ENCODE results near the gene CEP162.

DNA sequence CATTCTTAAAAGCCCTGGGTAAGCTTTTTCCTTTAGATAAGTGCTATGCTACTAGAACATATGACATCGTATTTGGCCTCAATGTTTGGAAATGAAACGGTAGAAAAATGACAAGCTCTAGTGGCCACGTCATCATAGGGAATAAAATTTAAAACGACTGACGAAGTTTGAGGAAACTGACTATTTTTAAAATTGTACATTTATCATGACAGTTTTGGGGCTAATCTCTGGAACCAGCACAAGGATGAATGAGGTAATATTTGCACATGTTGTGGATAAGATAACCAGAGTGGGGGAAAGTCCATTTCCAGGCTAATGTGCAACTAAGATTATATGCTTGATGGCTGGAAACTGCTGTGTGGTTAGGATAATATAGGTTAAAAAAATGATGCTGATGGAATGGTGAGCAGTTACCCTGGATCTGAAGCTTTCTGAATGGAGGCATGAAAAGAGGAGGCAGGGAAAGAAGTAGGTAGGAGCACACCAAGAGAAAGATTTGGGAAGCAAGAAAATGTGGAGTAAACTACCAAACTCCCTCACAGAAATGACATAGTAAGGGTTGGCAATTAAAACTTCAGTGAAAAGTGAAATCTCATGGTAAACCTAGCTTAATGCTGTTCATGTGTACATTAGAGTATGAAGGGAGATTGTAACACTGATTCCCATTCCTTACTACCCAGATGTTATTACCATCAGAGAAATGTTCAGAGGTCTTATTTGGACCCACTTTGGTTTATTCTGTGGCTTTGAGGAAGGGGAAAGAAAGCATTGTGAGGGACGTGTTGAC, 42.7 kb upstream of the CEP162 start:
- TF ChIP-seq, protein P1, sequence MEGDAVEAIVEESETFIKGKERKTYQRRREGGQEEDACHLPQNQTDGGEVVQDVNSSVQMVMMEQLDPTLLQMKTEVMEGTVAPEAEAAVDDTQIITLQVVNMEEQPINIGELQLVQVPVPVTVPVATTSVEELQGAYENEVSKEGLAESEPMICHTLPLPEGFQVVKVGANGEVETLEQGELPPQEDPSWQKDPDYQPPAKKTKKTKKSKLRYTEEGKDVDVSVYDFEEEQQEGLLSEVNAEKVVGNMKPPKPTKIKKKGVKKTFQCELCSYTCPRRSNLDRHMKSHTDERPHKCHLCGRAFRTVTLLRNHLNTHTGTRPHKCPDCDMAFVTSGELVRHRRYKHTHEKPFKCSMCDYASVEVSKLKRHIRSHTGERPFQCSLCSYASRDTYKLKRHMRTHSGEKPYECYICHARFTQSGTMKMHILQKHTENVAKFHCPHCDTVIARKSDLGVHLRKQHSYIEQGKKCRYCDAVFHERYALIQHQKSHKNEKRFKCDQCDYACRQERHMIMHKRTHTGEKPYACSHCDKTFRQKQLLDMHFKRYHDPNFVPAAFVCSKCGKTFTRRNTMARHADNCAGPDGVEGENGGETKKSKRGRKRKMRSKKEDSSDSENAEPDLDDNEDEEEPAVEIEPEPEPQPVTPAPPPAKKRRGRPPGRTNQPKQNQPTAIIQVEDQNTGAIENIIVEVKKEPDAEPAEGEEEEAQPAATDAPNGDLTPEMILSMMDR (IDR thresholded peaks at IDR 0.05 in 4 of 5, conservative IDR thresholded peaks at IDR 0.05 in 1 of 5): no peak
- no peak for TF ChIP-seq POLR2A (IDR thresholded peaks at IDR 0.05)

Measured in gastrocnemius medialis (tissue), 4 donors.